OCI-LY1 (cell line): ENCODE data around the gene OR2D2.
"Not testable (repeated sequence)": the region's sequence is repeated elsewhere in the genome, so short reads cannot be mapped to it uniquely, and the experiment has no call there.

Source experiments
- H2AFZ ChIP-seq: fragments of 200-600 bp; sonication (generic), shearing (Covaris generic); 2 replicates; pipeline ENCODE4 v1.6.0; 2014; ENCODE audit warnings: antibody characterized with exemption, mild to moderate bottlenecking, low read length
- H3F3A ChIP-seq: fragments of 200-600 bp; sonication (generic), shearing (Covaris generic); 2 replicates; pipeline ENCODE4 v1.6.0; 2014; ENCODE audit warnings: mild to moderate bottlenecking, antibody characterized with exemption, low read length, moderate library complexity; ENCODE audit not compliant: insufficient read depth
- H3K27ac ChIP-seq: fragments of 200-600 bp; sonication (generic); 2 replicates; pipeline ENCODE4 v1.5.1; 2014; ENCODE audit warnings: low read length, mixed run types, mild to moderate bottlenecking, low read depth; ENCODE audit not compliant: poor library complexity, severe bottlenecking
- H3K27me3 ChIP-seq: fragments of 200-600 bp; sonication (generic); 2 replicates; pipeline ENCODE4 v1.6.0; 2014; ENCODE audit warnings: antibody characterized with exemption, mild to moderate bottlenecking, low read length, moderate library complexity; ENCODE audit not compliant: insufficient read depth
- H3K36me3 ChIP-seq: fragments of 200-600 bp; sonication (generic); 2 replicates; pipeline ENCODE4 v1.6.1; 2014; ENCODE audit warnings: mild to moderate bottlenecking, antibody characterized with exemption, low read length, moderate library complexity, mixed read lengths; ENCODE audit not compliant: insufficient read depth
- H3K4me1 ChIP-seq: fragments of 200-600 bp; sonication (generic); 2 replicates; pipeline ENCODE4 v1.5.1; 2014; ENCODE audit warnings: mild to moderate bottlenecking, low read length, moderate library complexity; ENCODE audit not compliant: insufficient read depth, severe bottlenecking
- H3K4me2 ChIP-seq: fragments of 200-600 bp; sonication (generic), shearing (Covaris generic); 2 replicates; pipeline ENCODE4 v1.6.1; 2014; ENCODE audit warnings: low read length
- H3K4me3 ChIP-seq: fragments of 200-600 bp; sonication (generic); 2 replicates; pipeline ENCODE4 v1.5.1; 2014; ENCODE audit warnings: low read length, low read depth, mild to moderate bottlenecking, mixed read lengths; ENCODE audit not compliant: poor library complexity, severe bottlenecking
- H3K79me2 ChIP-seq: fragments of 200-600 bp; shearing (Covaris generic); 2 replicates; pipeline ENCODE4 v1.6.1; 2016; ENCODE audit warnings: mixed run types, low read length, mixed read lengths; ENCODE audit not compliant: insufficient read depth
- H3K9ac ChIP-seq: fragments of 200-600 bp; sonication (generic), shearing (Covaris generic); 2 replicates; pipeline ENCODE4 v1.6.1; 2014; ENCODE audit warnings: mild to moderate bottlenecking, low read length, mixed read lengths
- H3K9me2 ChIP-seq: fragments of 200-600 bp; sonication (generic), shearing (Covaris generic); 2 replicates; pipeline ENCODE4 v1.6.1; 2014; ENCODE audit warnings: low read depth, mild to moderate bottlenecking, low read length, mixed read lengths
- H3K9me3 ChIP-seq: fragments of 200-600 bp; shearing (Covaris generic); 2 replicates; pipeline ENCODE4 v1.6.1; 2014; ENCODE audit warnings: low read length, mixed read lengths
- H4K20me1 ChIP-seq: fragments of 200-600 bp; sonication (generic), shearing (Covaris generic); 2 replicates; pipeline ENCODE4 v1.6.0; 2016; ENCODE audit warnings: mild to moderate bottlenecking, low read length; ENCODE audit not compliant: insufficient read depth
- CTCF ChIP-seq: fragments of 200-600 bp; sonication (generic), shearing (Covaris generic); IDR thresholded peaks from 2 replicates; pipeline ENCODE4 v1.5.1; 2017; ENCODE audit warnings: mild to moderate bottlenecking, antibody characterized with exemption, low read length, moderate library complexity, mixed read lengths
- EZH2 ChIP-seq: fragments of 200-600 bp; sonication (generic), shearing (Covaris generic); IDR thresholded peaks from 2 replicates; pipeline ENCODE4 v1.8.0; 2017; ENCODE audit warnings: borderline replicate concordance, mixed run types, mild to moderate bottlenecking, antibody characterized with exemption, low read length, moderate library complexity, mixed read lengths

The OR2D2 gene

GRCh38 chr11:6911378-6911777 lies 19.1 kb upstream of the OR2D2 start:
- no peak overlapping the region for H3K9ac ChIP-seq
- no peaks in the 10 kb centered on the region for H3K9me2 ChIP-seq
- H3K27me3 ChIP-seq, result no peaks in the 10 kb centered on the region
- H3F3A ChIP-seq, result no peaks in the 10 kb centered on the region
- no peak overlapping the region for H3K4me3 ChIP-seq
- no peak overlapping the region for H3K27ac ChIP-seq
- H3K36me3 ChIP-seq, result no peaks in the 10 kb centered on the region
- H3K9me3 ChIP-seq, result no peaks in the 10 kb centered on the region
- H3K79me2 ChIP-seq, result no peaks in the 10 kb centered on the region
- no peaks in the 10 kb centered on the region for H4K20me1 ChIP-seq
- TF ChIP-seq CTCF (no peak), EZH2 (no peak)
- no peaks in the 10 kb centered on the region for H3K4me1 ChIP-seq
- H2AFZ ChIP-seq, result no peak overlapping the region
- H3K4me2 ChIP-seq, result no peak overlapping the region

GRCh38 chr11:6904804-6905203 lies 12.5 kb upstream of the OR2D2 start:
- not testable (repeated sequence) for H2AFZ ChIP-seq, H3K36me3 ChIP-seq, H3F3A ChIP-seq, H3K79me2 ChIP-seq, H3K4me3 ChIP-seq, H3K9ac ChIP-seq, H3K9me2 ChIP-seq, H3K27ac ChIP-seq, H3K4me2 ChIP-seq, H4K20me1 ChIP-seq, H3K27me3 ChIP-seq, H3K9me3 ChIP-seq, H3K4me1 ChIP-seq

- Histone ChIP-seq H2AFZ (no peak overlapping the region), H3K9ac (no peak overlapping the region), H3K4me2 (no peak overlapping the region), H4K20me1 (no peaks in the 10 kb centered on the region), H3K27me3 (no peaks in the 10 kb centered on the region), H3K4me1 (no peaks in the 10 kb centered on the region), H3K9me3 (no peaks in the 10 kb centered on the region), H3K4me3 (no peak overlapping the region), H3K36me3 (no peaks in the 10 kb centered on the region), H3K9me2 (no peaks in the 10 kb centered on the region), H3F3A (no peaks in the 10 kb centered on the region), H3K27ac (no peak overlapping the region), H3K79me2 (no peaks in the 10 kb centered on the region)
- TF ChIP-seq EZH2 (no peak), CTCF (0 out of 2 replicates have a peak, but pooled peaks have one; percentile 11)
Measured at GRCh38 chr11:6900327-6900999, 8.2 kb upstream of the OR2D2 start.

- Histone ChIP-seq H3K9me3 (no peaks in the 10 kb centered on the region), H3K4me2 (no peak overlapping the region), H3K9ac (no peak overlapping the region), H2AFZ (no peak overlapping the region), H3K79me2 (no peaks in the 10 kb centered on the region), H3K9me2 (no peaks in the 10 kb centered on the region), H3K27ac (no peak overlapping the region), H3K27me3 (no peaks in the 10 kb centered on the region), H3K4me1 (no peaks in the 10 kb centered on the region), H3F3A (no peaks in the 10 kb centered on the region), H3K36me3 (no peaks in the 10 kb centered on the region), H4K20me1 (no peaks in the 10 kb centered on the region), H3K4me3 (no peak overlapping the region)
- no peak for TF ChIP-seq CTCF
- TF ChIP-seq EZH2, result no peak
Measured at GRCh38 chr11:6898911-6899310, 6.6 kb upstream of the OR2D2 start.
